Ovary (tissue), 9 donors: Measurements from ENCODE around the gene SLC38A1. TPM values are rescaled to one million over a fixed set of nuclear protein-coding genes. Genes with fewer than 3 reads are reported as not detected.
A peak's percentile ranks its signal among the peaks of the same experiment; 100 is the strongest.

Experiments
- DNase-seq, 5 donors: peaks; one replicate each; pipeline ENCODE4 v3.0.0-alpha.2; 2019 to 2020
- H3K27ac ChIP-seq, 2 donors: fragments of 200-600 bp; one replicate each; pipeline versions ENCODE4 v1.5.1 to v1.8.0; 2019 to 2022
- H3K27me3 ChIP-seq: fragments of 200-600 bp; one replicate; pipeline ENCODE4 v1.8.0; 2022
- H3K36me3 ChIP-seq: fragments of 200-600 bp; sonication (generic); one replicate; pipeline ENCODE4 v1.5.1; 2019
- H3K4me1 ChIP-seq: one replicate; pipeline ENCODE4 v1.8.1; 2013; ENCODE audit warnings: mild to moderate bottlenecking, moderate library complexity; ENCODE audit not compliant: insufficient read depth
- H3K4me3 ChIP-seq: fragments of 200-600 bp; sonication (generic); one replicate; pipeline ENCODE4 v1.5.1; 2017
- H3K9me3 ChIP-seq, 2 donors: fragments of 200-600 bp in 1 of 2; sonication (generic) in 1 of 2; one replicate each; pipeline versions ENCODE4 v1.5.1 to v1.8.1; 2013 to 2019; ENCODE audit warnings: mild to moderate bottlenecking in 1 of 2, moderate library complexity in 1 of 2
- CTCF ChIP-seq, 3 donors: fragments of 450-650 bp in 2 of 3; fragments of 200-600 bp in 1 of 3; IDR thresholded peaks; one replicate each; pipeline versions ENCODE4 v1.5.1 to v1.8.0; 2016 to 2022; ENCODE audit warnings: antibody characterized with exemption in 3 of 3, mild to moderate bottlenecking in 1 of 3
- EP300 ChIP-seq: sonication (generic); formaldehyde crosslinking; IDR thresholded peaks from one replicate; pipeline ENCODE4 v1.6.1; 2017; ENCODE audit warnings: antibody characterized with exemption
- POLR2A ChIP-seq: fragments of 450-650 bp; IDR thresholded peaks from one replicate; pipeline ENCODE4 v1.6.1; 2017; ENCODE audit warnings: antibody characterized with exemption, mild to moderate bottlenecking, moderate library complexity
- WGBS, 3 donors: extraction: QIAGEN DNeasy Blood & Tissue Kit in 1 of 3; methylation state at CpG; one replicate each; pipeline versions ENCODE4 v1.1.5 to v1.1.7; 2013 to 2017; 5-methylcytosine and 5-hydroxymethylcytosine counted together
- intact Hi-C, 4 donors: fragments of 100-400 bp; cut with DNase I; formaldehyde crosslinking; loops; one replicate each; pipeline versions ENCODE4 v1.11.0 to v1.15.1; 2022 to 2023
- polyA plus RNA-seq, 2 donors: library from polyadenylated mRNA; stranded (reverse); fragments of 200-250 nt in 1 of 2; fragments of 350-450 nt in 1 of 2; fragmentation: Illumina TruSeq in 1 of 2; extraction: RNeasy Lipid Tissue Mini Kit (QIAGEN cat#74804) in 1 of 2; gene quantifications; one replicate each; pipeline ENCODE4 v1.2.3, GENCODE V29; 2013 to 2014
- total RNA-seq, 7 donors: library from RNA; depleted of rRNA in 2 of 7; stranded (reverse); fragments of >200 nt in 2 of 7; fragmentation: NEBNext Ultra II Directional in 3 of 7; extraction: Animal tissue kit (Norgen Biotek cat#: 25700) in 3 of 7; gene quantifications; one replicate each; pipeline versions ENCODE4 v1.1.0 to v1.2.4, GENCODE V29; 2016 to 2023
- donor health status: DM: no; HTN: no; CAD: no; lungs with moderate emphysema.
- donor health status: DM: no; HTN: no; CAD: no.
- donor health status: Bipolar disorder and iron deficiency.
- donor health status: DM: yes; HTN: yes; CAD: no.
- donor health status: DM: no; HTN: no; CAD: no.
- donor health status: DM: yes; HTN: yes; CAD: no.

SLC38A1 gene
- total and polyA plus RNA-seq, 9 donors: 4.6 to 86.3 (median 27.9) TPM

GRCh38 chr12:46233423-46233822 lies 35.4 kb downstream of the SLC38A1 start:
- TF ChIP-seq EP300 (no peak), POLR2A (no peak), CTCF (IDR thresholded peaks at IDR 0.05) (no peak)
- WGBS, 3 donors: 64 to 76% (median 69%) methylated on average over 2 of the region's 2 CpGs
- Histone ChIP-seq H3K4me3 (no peak overlapping the region), H3K36me3 (no peaks in the 10 kb centered on the region), H3K9me3 (no peaks in the 10 kb centered on the region), H3K27ac (no peak overlapping the region), H3K4me1 (no peaks in the 10 kb centered on the region), H3K27me3 (no peaks in the 10 kb centered on the region)
- intact Hi-C loops: no loop called here
- DNase-seq: no peak

- no peaks in the 10 kb centered on the region for H3K36me3 ChIP-seq
- intact Hi-C loops: no loop called here
- no peak overlapping the region for H3K4me3 ChIP-seq
- H3K9me3 ChIP-seq: no peaks in the 10 kb centered on the region
- 90 to 94% (median 90%) methylated on average over 5 of the region's 5 CpGs for WGBS, 3 donors
- H3K27me3 ChIP-seq: no peaks in the 10 kb centered on the region
- DNase-seq: no peak
- TF ChIP-seq CTCF (IDR thresholded peaks at IDR 0.05) (no peak), EP300 (no peak), POLR2A (no peak)
- H3K27ac ChIP-seq: no peak overlapping the region
- H3K4me1 ChIP-seq: no peaks in the 10 kb centered on the region
These were observed 37.9 kb downstream of the SLC38A1 start for GRCh38 chr12:46230983-46231382.

- H3K4me1 ChIP-seq: no peaks in the 10 kb centered on the region
- no peak for DNase-seq
- no peaks in the 10 kb centered on the region for H3K9me3 ChIP-seq
- intact Hi-C loops: no loop called here
- H3K27me3 ChIP-seq: no peaks in the 10 kb centered on the region
- no peak overlapping the region for H3K4me3 ChIP-seq
- WGBS, 3 donors: 88 to 96% (median 93%) methylated on average over 2 of the region's 2 CpGs
- no peaks in the 10 kb centered on the region for H3K36me3 ChIP-seq
- TF ChIP-seq EP300: no peak
- no peak for TF ChIP-seq POLR2A
- no peak for TF ChIP-seq CTCF (IDR thresholded peaks at IDR 0.05)
- H3K27ac ChIP-seq: no peak overlapping the region
These were observed 38.5 kb downstream of the SLC38A1 start for GRCh38 chr12:46230306-46230705.

GRCh38 chr12:46227616-46228015 lies 41.2 kb downstream of the SLC38A1 start:
- H3K36me3 ChIP-seq: no peaks in the 10 kb centered on the region
- H3K27ac ChIP-seq: no peak overlapping the region
- WGBS, 3 donors: 79 to 87% (median 82%) methylated on average over 2 of the region's 2 CpGs
- intact Hi-C loops: no loop called here
- H3K9me3 ChIP-seq: no peaks in the 10 kb centered on the region
- H3K4me3 ChIP-seq: no peak overlapping the region
- TF ChIP-seq POLR2A (no peak), CTCF (IDR thresholded peaks at IDR 0.05) (no peak)
- DNase-seq: no peak
- H3K27me3 ChIP-seq: no peaks in the 10 kb centered on the region
- H3K4me1 ChIP-seq: no peaks in the 10 kb centered on the region

- intact Hi-C loops: no loop called here
- no peak overlapping the region for H3K27ac ChIP-seq
- DNase-seq: peak in 1 of 5 donors; percentile 32
- no peak overlapping the region for H3K4me3 ChIP-seq
- H3K36me3 ChIP-seq: no peaks in the 10 kb centered on the region
- H3K9me3 ChIP-seq: no peaks in the 10 kb centered on the region
- no peak for TF ChIP-seq EP300
- no peak for TF ChIP-seq CTCF (IDR thresholded peaks at IDR 0.05)
- TF ChIP-seq POLR2A: no peak
- H3K27me3 ChIP-seq: no peaks in the 10 kb centered on the region
- H3K4me1 ChIP-seq: no peaks in the 10 kb centered on the region
- 24 to 68% (median 52%) methylated on average over 1 of the region's 1 CpG for WGBS, 3 donors
These were observed 44.5 kb downstream of the SLC38A1 start for GRCh38 chr12:46224386-46224785.
